H1 (cell line): Measurements from ENCODE around the gene LCORL. TPM values are rescaled to one million over a fixed set of nuclear protein-coding genes. Genes with fewer than 3 reads are reported as not detected.

ENCODE experiments used
- CTCF ChIA-PET: fragments of 300-600 bp; sonication (Branson Sonifier 250); formaldehyde crosslinking; loops from one replicate; lab custom pipeline; 2021; ENCODE audit not compliant: partially characterized antibody; lab: Charles Lee
- POLR2A ChIA-PET: fragments of 300-600 bp; sonication (Branson Sonifier 250); formaldehyde crosslinking; loops from one replicate; lab custom pipeline; 2021; ENCODE audit warnings: inconsistent platforms; ENCODE audit not compliant: partially characterized antibody; lab: Charles Lee
- DNase-seq, 2 experiments: peaks; one replicate each; pipeline versions ENCODE4 v3.0.0 to v3.0.0-alpha.2; 2010 to 2022; ENCODE audit warnings: low spot score in 2 of 2, low read depth in 1 of 2, mixed read lengths in 1 of 2
- FAIRE-seq: peaks from 2 replicates; lab custom pipeline; 2011; peaks lifted over from hg19 to GRCh38; lab: Jason Lieb, UNC
- H2AFZ ChIP-seq: 2 replicates; pipeline ENCODE4 v1.8.1; 2012; ENCODE audit warnings: low read length, inconsistent platforms
- H2AK5ac ChIP-seq: 2 replicates; pipeline ENCODE4 v1.6.1; 2013; ENCODE audit warnings: low read depth, low read length
- H2BK120ac ChIP-seq: replicated peaks from 2 replicates; pipeline ENCODE3; 2013; ENCODE audit warnings: low read depth, low read length, inconsistent platforms
- H2BK12ac ChIP-seq: 2 replicates; pipeline ENCODE4 v1.6.1; 2013; ENCODE audit warnings: low read depth, low read length
- H2BK15ac ChIP-seq: 2 replicates; pipeline ENCODE4 v1.6.1; 2013; ENCODE audit warnings: low read length
- H2BK20ac ChIP-seq: 2 replicates; pipeline ENCODE4 v1.6.1; 2013; ENCODE audit warnings: low read length
- H2BK5ac ChIP-seq: 2 replicates; pipeline ENCODE4 v1.6.1; 2013; ENCODE audit warnings: low read depth, low read length
- H3K14ac ChIP-seq: 2 replicates; pipeline ENCODE4 v1.6.1; 2013; ENCODE audit warnings: inconsistent platforms; ENCODE audit not compliant: insufficient read length
- H3K18ac ChIP-seq: 2 replicates; pipeline ENCODE4 v1.6.1; 2013; ENCODE audit warnings: low read length; ENCODE audit errors: extremely low read depth
- H3K23ac ChIP-seq: 2 replicates; pipeline ENCODE4 v1.6.1; 2013; ENCODE audit warnings: inconsistent platforms; ENCODE audit not compliant: insufficient read length
- H3K23me2 ChIP-seq: 2 replicates; pipeline ENCODE4 v1.6.1; 2013; ENCODE audit warnings: low read depth, low read length
- H3K27ac ChIP-seq: 2 replicates; pipeline ENCODE4 v1.6.1; 2011; ENCODE audit warnings: low read depth, low read length, inconsistent platforms
- H3K27me3 ChIP-seq, 4 experiments: replicated peaks in 1 of 4; 1 replicate in 1 of 4; 2 replicates in 3 of 4; pipeline versions ENCODE4 v1.6.1 to v1.8.1; 2011 to 2013; ENCODE audit warnings: low read length in 3 of 4, mild to moderate bottlenecking in 3 of 4, inconsistent platforms in 2 of 4, mixed read lengths in 2 of 4, moderate library complexity in 1 of 4; ENCODE audit not compliant: control insufficient read depth in 3 of 4, insufficient read depth in 3 of 4; ENCODE audit errors: extremely low read depth in 1 of 4
- H3K36me3 ChIP-seq, 4 experiments: 2 replicates each; pipeline versions ENCODE4 v1.6.1 to v1.8.1; 2011 to 2013; ENCODE audit warnings: mild to moderate bottlenecking in 4 of 4, low read length in 3 of 4, moderate library complexity in 2 of 4, control low read depth in 1 of 4, inconsistent platforms in 1 of 4; ENCODE audit not compliant: insufficient read depth in 4 of 4, control insufficient read depth in 2 of 4
- H3K4ac ChIP-seq: replicated peaks from 2 replicates; pipeline ENCODE3; 2013; ENCODE audit warnings: low read length, low read depth, mixed read lengths, inconsistent platforms; ENCODE audit not compliant: insufficient read length
- H3K4me1 ChIP-seq, 4 experiments: replicated peaks in 1 of 4; 1 replicate in 1 of 4; 2 replicates in 3 of 4; pipeline versions ENCODE4 v1.6.1 to v1.8.1; 2011 to 2013; ENCODE audit warnings: low read length in 3 of 4, inconsistent platforms in 2 of 4, mixed read lengths in 1 of 4; ENCODE audit not compliant: insufficient read depth in 4 of 4, control insufficient read depth in 3 of 4
- H3K4me2 ChIP-seq, 2 experiments: 2 replicates each; pipeline versions ENCODE4 v1.6.1 to v1.8.1; 2011 to 2013; ENCODE audit warnings: low read depth in 2 of 2, low read length in 2 of 2, control low read depth in 1 of 2, inconsistent platforms in 1 of 2, mild to moderate bottlenecking in 1 of 2; ENCODE audit not compliant: insufficient read depth in 1 of 2
- H3K4me3 ChIP-seq, 4 experiments: fragments of 200-600, 300-600 bp in 1 of 4; sonication (generic), shearing (Covaris generic), sonication (Bioruptor Twin) in 1 of 4; 2 replicates each; pipeline versions ENCODE4 v1.5.1 to v1.8.1; 2011 to 2016; ENCODE audit warnings: low read length in 4 of 4, low read depth in 3 of 4, control low read depth in 2 of 4, inconsistent platforms in 2 of 4, mild to moderate bottlenecking in 2 of 4, mixed read lengths in 1 of 4, moderate library complexity in 1 of 4; ENCODE audit not compliant: insufficient read depth in 2 of 4; ENCODE audit errors: extremely low read depth in 1 of 4
- H3K56ac ChIP-seq: replicated peaks from 2 replicates; pipeline ENCODE3; 2013; ENCODE audit warnings: low read depth, mild to moderate bottlenecking, mixed read lengths, low read length, inconsistent platforms; ENCODE audit not compliant: insufficient read length
- H3K79me1 ChIP-seq: 2 replicates; pipeline ENCODE4 v1.6.1; 2013; ENCODE audit warnings: low read depth, low read length, control low read depth
- H3K79me2 ChIP-seq, 2 experiments: 2 replicates each; pipeline versions ENCODE4 v1.6.1 to v1.8.1; 2012 to 2013; ENCODE audit warnings: low read length in 2 of 2, mild to moderate bottlenecking in 2 of 2, inconsistent platforms in 1 of 2; ENCODE audit not compliant: insufficient read depth in 2 of 2, control insufficient read depth in 1 of 2
- H3K9ac ChIP-seq, 4 experiments: replicated peaks in 1 of 4; 1 replicate in 1 of 4; 2 replicates in 3 of 4; pipeline versions ENCODE4 v1.6.1 to v1.8.1; 2011 to 2013; ENCODE audit warnings: low read depth in 3 of 4, low read length in 3 of 4, control low read depth in 2 of 4, mild to moderate bottlenecking in 2 of 4, moderate library complexity in 2 of 4, inconsistent platforms in 1 of 4; ENCODE audit errors: extremely low read depth in 1 of 4
- H3K9me3 ChIP-seq, 2 experiments: 2 replicates each; pipeline versions ENCODE4 v1.6.1 to v1.8.1; 2012 to 2013; ENCODE audit warnings: mild to moderate bottlenecking in 2 of 2, moderate library complexity in 2 of 2, control low read depth in 1 of 2, inconsistent platforms in 1 of 2, low read depth in 1 of 2, low read length in 1 of 2, mixed read lengths in 1 of 2; ENCODE audit not compliant: insufficient read depth in 2 of 2
- H4K20me1 ChIP-seq, 2 experiments: replicated peaks in 1 of 2; 2 replicates each; pipeline versions ENCODE3 to v1.8.1; 2011 to 2013; ENCODE audit warnings: inconsistent platforms in 2 of 2, low read length in 2 of 2, mild to moderate bottlenecking in 1 of 2; ENCODE audit not compliant: insufficient read depth in 2 of 2, control insufficient read depth in 1 of 2
- H4K5ac ChIP-seq: 2 replicates; pipeline ENCODE4 v1.6.1; 2013; ENCODE audit warnings: low read length, low read depth, mixed read lengths, inconsistent platforms; ENCODE audit not compliant: insufficient read length
- H4K8ac ChIP-seq: 2 replicates; pipeline ENCODE4 v1.8.0; 2013; ENCODE audit warnings: mild to moderate bottlenecking, moderate library complexity, low read length, inconsistent platforms; ENCODE audit not compliant: insufficient read depth; ENCODE audit errors: extremely low read depth
- H4K91ac ChIP-seq: replicated peaks from 2 replicates; pipeline ENCODE3; 2013; ENCODE audit warnings: low read length, mixed read lengths, inconsistent platforms; ENCODE audit not compliant: insufficient read length
- ASH2L ChIP-seq: fragments of 200-600, 300-600 bp; sonication (generic); IDR thresholded peaks from one replicate; pipeline ENCODE4 v1.7.1; 2017; ENCODE audit warnings: low read length
- CTCF ChIP-seq, 3 experiments: IDR thresholded peaks; 1 replicate in 2 of 3; 2 replicates in 1 of 3; pipeline versions ENCODE4 v1.5.1 to v1.6.1; 2011; ENCODE audit warnings: low read length in 3 of 3, mild to moderate bottlenecking in 3 of 3, inconsistent platforms in 2 of 3, low read depth in 1 of 3, moderate library complexity in 1 of 3; ENCODE audit not compliant: insufficient read depth in 1 of 3; ENCODE audit errors: control extremely low read depth in 1 of 3
- KDM5A ChIP-seq: fragments of 200-600 bp; IDR thresholded peaks from 2 replicates; pipeline ENCODE4 v1.7.1; 2012; ENCODE audit warnings: mild to moderate bottlenecking, low read length, inconsistent platforms, mixed read lengths
- PHF8 ChIP-seq: fragments of 200-600 bp; sonication (generic); conservative IDR thresholded peaks from 2 replicates; pipeline ENCODE4 v1.7.1; 2012; ENCODE audit warnings: low read depth, mild to moderate bottlenecking, inconsistent platforms, low read length, moderate library complexity
- TEAD4 ChIP-seq: IDR thresholded peaks from 2 replicates; pipeline ENCODE4 v1.6.1; 2012; ENCODE audit warnings: low read depth, low read length, inconsistent platforms, mixed read lengths
- USF2 ChIP-seq: IDR thresholded peaks from 2 replicates; pipeline ENCODE4 v1.6.1; 2011; ENCODE audit warnings: low read length, improper control_type of control experiment
- YY1 ChIP-seq: IDR thresholded peaks from 2 replicates; pipeline ENCODE4 v1.6.1; 2011; ENCODE audit warnings: low read depth, mild to moderate bottlenecking, low read length
- WGBS, 2 experiments: shearing (Covaris generic) in 1 of 2; methylation state at CpG; one replicate each; pipeline versions ENCODE4 v1.1.6 to v1.1.7; 2013 to 2015; ENCODE audit warnings: low lambda C conversion rate in 2 of 2, mixed read lengths in 2 of 2, inconsistent platforms in 1 of 2, low coverage in 1 of 2, missing lambda C conversion rate in 1 of 2; ENCODE audit not compliant: insufficient replicate concordance in 2 of 2, insufficient coverage in 1 of 2, insufficient read length in 1 of 2; ENCODE audit errors: extremely low coverage in 1 of 2, missing lambda C conversion rate in 1 of 2; 5-methylcytosine and 5-hydroxymethylcytosine counted together
- polyA plus RNA-seq, 7 experiments: library from polyadenylated mRNA; depleted of rRNA in 3 of 7; stranded (reverse) in 5 of 7; unstranded in 2 of 7; fragments of >200 nt in 5 of 7; fragments of 200-250 nt in 2 of 7; gene quantifications; 1 replicate in 5 of 7; 2 replicates in 1 of 7; 4 replicates in 1 of 7; pipeline versions ENCODE4 v1.2.1 to v1.2.3, GENCODE V29; 2011 to 2013; ENCODE audit warnings: missing spikeins in 2 of 7, mixed read lengths in 2 of 7
- total RNA-seq: library from RNA; stranded (reverse); fragmentation: NEBNext Ultra II Directional; extraction: Animal tissue kit (Norgen Biotek cat#: 25700); gene quantifications from 2 replicates; pipeline ENCODE4 v1.2.1, GENCODE V29; 2021
- TF ChIP-seq, protein P1 (sequence below): IDR thresholded peaks from 2 replicates; pipeline ENCODE4 v1.6.1; 2012; ENCODE audit warnings: inconsistent platforms

Gene LCORL
- total and polyA plus RNA-seq, 2 of the 8 experiments (the other 6 are each of a cell fraction or from before 2014, with no cell fraction given) = 2.2 to 19.2 TPM

DNA sequence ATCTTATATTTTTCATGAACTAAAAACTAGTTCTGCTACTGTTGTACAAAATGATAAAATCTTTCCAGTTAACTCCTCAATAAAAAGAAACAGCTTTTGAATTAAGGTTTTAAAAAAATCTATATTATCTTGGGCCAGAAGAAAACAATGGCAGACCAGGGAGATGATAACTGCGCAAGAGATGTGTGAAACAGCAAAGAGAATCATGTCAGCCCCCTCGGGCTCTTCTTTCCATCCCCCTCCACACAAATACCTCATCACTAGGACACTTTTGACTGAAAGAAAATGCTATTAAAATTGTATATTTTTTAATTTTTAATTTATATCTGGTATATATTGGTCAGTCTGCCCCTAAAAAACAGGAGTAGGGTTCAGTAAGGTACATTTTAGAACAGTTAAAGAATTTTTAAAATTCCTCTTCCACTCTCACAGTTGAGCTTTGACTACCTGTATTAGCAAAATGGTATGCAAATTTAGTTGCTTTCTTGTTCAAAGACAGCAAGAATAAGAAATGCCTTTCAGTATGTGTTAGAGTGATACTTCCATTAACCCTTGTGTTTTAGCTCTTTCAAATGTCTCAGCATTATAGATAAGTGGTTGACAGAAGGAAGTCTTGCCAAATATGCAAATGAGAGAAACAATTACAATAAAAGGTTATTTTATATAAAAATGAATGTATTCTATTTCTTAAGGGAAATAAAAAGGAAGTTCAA is 36.4 kb upstream of the LCORL start:
- Histone ChIP-seq H2BK5ac (no peak overlapping the region), H2BK15ac (no peak overlapping the region), H3K4me3 (no peak overlapping the region), H3K79me1 (no peaks in the 10 kb centered on the region), H3K18ac (no peak overlapping the region), H3K9ac (no peak overlapping the region), H3K27ac (no peak overlapping the region), H3K27me3 (no peaks in the 10 kb centered on the region), H4K5ac (no peak overlapping the region), H4K20me1 (no peaks in the 10 kb centered on the region), H2BK12ac (no peak overlapping the region), H3K36me3 (no peaks in the 10 kb centered on the region), H2BK120ac (no peak overlapping the region), H3K4me1 (no peaks in the 10 kb centered on the region), H3K14ac (no peak overlapping the region), H2BK20ac (no peak overlapping the region), H4K91ac (no peak overlapping the region), H2AFZ (no peak overlapping the region), H3K56ac (no peak overlapping the region), H3K9me3 (peaks cover 11 to 32% of the 10 kb centered on the region in 2 experiments), H3K4ac (no peak overlapping the region), H3K79me2 (no peaks in the 10 kb centered on the region), H2AK5ac (no peak overlapping the region), H3K23me2 (no peaks in the 10 kb centered on the region), H4K8ac (no peak overlapping the region), H3K4me2 (no peak overlapping the region), H3K23ac (no peak overlapping the region)
- 83% methylated on average over 2 of the region's 2 CpGs; no CpG with 5 or more reads in 1 of the 2 experiments for WGBS, 2 experiments
- ChIA-PET CTCF (interaction anchor here (1.3 kb wide), 1 partner anchor 15 kb away, joined by 4 read pairs; no protein-coding TSS in a partner anchor), POLR2A (no interaction called here)
- DNase-seq = no peak
- FAIRE-seq = no peak
- TF ChIP-seq ASH2L (no peak), YY1 (no peak), KDM5A (no peak), CTCF (IDR thresholded peaks at IDR 0.05; ENCODE audit: control extremely low read depth in 1 of 3, insufficient read depth in 1 of 3, low read depth in 1 of 3, low read length in 3 of 3) (no peak), TEAD4 (no peak), PHF8 (no peak), USF2 (no peak)
- TF ChIP-seq, protein P1, sequence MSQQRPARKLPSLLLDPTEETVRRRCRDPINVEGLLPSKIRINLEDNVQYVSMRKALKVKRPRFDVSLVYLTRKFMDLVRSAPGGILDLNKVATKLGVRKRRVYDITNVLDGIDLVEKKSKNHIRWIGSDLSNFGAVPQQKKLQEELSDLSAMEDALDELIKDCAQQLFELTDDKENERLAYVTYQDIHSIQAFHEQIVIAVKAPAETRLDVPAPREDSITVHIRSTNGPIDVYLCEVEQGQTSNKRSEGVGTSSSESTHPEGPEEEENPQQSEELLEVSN = no peak
